NCI-H82 (cell line): Measurements from ENCODE around the gene CERS6.

Experiments
- DNase-seq: peaks from one replicate; lab custom pipeline; 2025; lab: John Stamatoyannopoulos, UW

CERS6 gene

GRCh38 chr2:168801961-168802858 lies 346.1 kb downstream of the CERS6 start, which contains the start of gene NOSTRIN:
NOSTRIN (plus strand) TSS chr2:168802637; CDS start chr2:168802647, 10 bp downstream.
- no peak for DNase-seq

GRCh38 chr2:168802859-168803725 lies 347.0 kb downstream of the CERS6 start:
- no peak for DNase-seq

GRCh38 chr2:168804214-168804613 lies 348.1 kb downstream of the CERS6 start:
- no peak for DNase-seq

GRCh38 chr2:168805615-168806014 lies 349.5 kb downstream of the CERS6 start:
- DNase-seq, result no peak

GRCh38 chr2:168809537-168809936 lies 353.5 kb downstream of the CERS6 start:
- no peak for DNase-seq

- no peak for DNase-seq
Observed at GRCh38 chr2:168810235-168810634, 354.2 kb downstream of the CERS6 start.

GRCh38 chr2:168811696-168812095 lies 355.6 kb downstream of the CERS6 start:
- DNase-seq, result no peak

GRCh38 chr2:168814046-168814445 lies 358.0 kb downstream of the CERS6 start:
- DNase-seq, result no peak

GRCh38 chr2:168814939-168815907 lies 359.2 kb downstream of the CERS6 start:
- peak; percentile 52 for DNase-seq

- DNase-seq, result no peak
Observed at GRCh38 chr2:168816369-168816768, 360.3 kb downstream of the CERS6 start.

- DNase-seq, result no peak
Observed at GRCh38 chr2:168819050-168819715, 363.1 kb downstream of the CERS6 start.

GRCh38 chr2:168819829-168820489 lies 363.9 kb downstream of the CERS6 start:
- DNase-seq, result no peak

GRCh38 chr2:168821577-168821976 lies 365.5 kb downstream of the CERS6 start:
- DNase-seq, result no peak

- DNase-seq, result no peak
Observed at GRCh38 chr2:168821992-168822391, 365.9 kb downstream of the CERS6 start.
